GM12878 (cell line): ENCODE measurements around the gene CSF1. TPM values are rescaled to one million over a fixed set of nuclear protein-coding genes. Genes with fewer than 3 reads are reported as not detected.

Source experiments
- ATF7 ChIP-seq: fragments of 450-650 bp; IDR thresholded peaks from 2 replicates; pipeline ENCODE4 v1.6.1; 2016; ENCODE audit warnings: low read depth, mild to moderate bottlenecking
- BMI1 ChIP-seq: fragments of 450-650 bp; IDR thresholded peaks from 2 replicates; pipeline ENCODE4 v1.6.1; 2016; ENCODE audit warnings: mild to moderate bottlenecking, moderate library complexity, borderline replicate concordance
- E4F1 ChIP-seq: fragments of 450-650 bp; IDR thresholded peaks from 2 replicates; pipeline ENCODE4 v1.6.1; 2018; ENCODE audit warnings: borderline replicate concordance, mild to moderate bottlenecking; ENCODE audit not compliant: partially characterized antibody
- ETV6 ChIP-seq, 2 experiments: fragments of 450-650 bp in 1 of 2; IDR thresholded peaks in 1 of 2; conservative IDR thresholded peaks in 1 of 2; 2 replicates each; pipeline ENCODE4 v1.6.1; 2014; ENCODE audit warnings: antibody characterized with exemption in 1 of 2, borderline replicate concordance in 1 of 2, low read depth in 1 of 2, mild to moderate bottlenecking in 1 of 2, moderate library complexity in 1 of 2
- EZH2 ChIP-seq: IDR thresholded peaks from 2 replicates; pipeline ENCODE4 v1.6.1; 2012; ENCODE audit warnings: low read depth, mild to moderate bottlenecking, control low read depth, inconsistent platforms, low read length, borderline replicate concordance; ENCODE audit not compliant: control insufficient read depth
- HCFC1 ChIP-seq: fragments of 150-350 bp; IDR thresholded peaks from 2 replicates; pipeline ENCODE4 v1.6.1; 2014; ENCODE audit warnings: low read length
- HDAC6 ChIP-seq: fragments of 200-600 bp; sonication (generic); IDR thresholded peaks from one replicate; pipeline ENCODE4 v1.8.0; 2017; ENCODE audit warnings: antibody characterized with exemption; ENCODE audit not compliant: unreplicated experiment
- MAX ChIP-seq: IDR thresholded peaks from 2 replicates; pipeline ENCODE4 v1.6.1; 2012; ENCODE audit warnings: low read depth, low read length, improper control_type of control experiment
- MLLT1 ChIP-seq: fragments of 450-650 bp; IDR thresholded peaks from 2 replicates; pipeline ENCODE4 v1.6.1; 2016; ENCODE audit warnings: mild to moderate bottlenecking
- NFIC ChIP-seq: IDR thresholded peaks from 2 replicates; pipeline ENCODE4 v1.6.1; 2012; ENCODE audit warnings: low read depth, mild to moderate bottlenecking, inconsistent platforms, low read length, moderate library complexity
- NFXL1 ChIP-seq: fragments of 450-650 bp; IDR thresholded peaks from 2 replicates; pipeline ENCODE4 v1.6.1; 2017; ENCODE audit warnings: antibody characterized with exemption, mild to moderate bottlenecking, borderline replicate concordance
- NFYA ChIP-seq: IDR thresholded peaks from 2 replicates; pipeline ENCODE4 v1.6.1; 2011; ENCODE audit warnings: low read depth, mild to moderate bottlenecking, low read length, improper control_type of control experiment, borderline replicate concordance
- POLR2AphosphoS5 ChIP-seq: IDR thresholded peaks from 2 replicates; pipeline ENCODE4 v1.6.1; 2011; ENCODE audit warnings: mild to moderate bottlenecking, low read length, inconsistent platforms
- RELB ChIP-seq: fragments of 450-650 bp; IDR thresholded peaks from 2 replicates; pipeline ENCODE4 v1.6.1; 2017; ENCODE audit warnings: low read depth, mild to moderate bottlenecking, moderate library complexity
- SMAD5 ChIP-seq: IDR thresholded peaks from 2 replicates; pipeline ENCODE4 v1.6.1; 2016; ENCODE audit warnings: antibody characterized with exemption, low read depth
- TCF3 ChIP-seq: IDR thresholded peaks from 2 replicates; pipeline ENCODE4 v1.6.1; 2012; ENCODE audit warnings: low read depth, mild to moderate bottlenecking, low read length, borderline replicate concordance; ENCODE audit not compliant: insufficient read depth
- ZBED1 ChIP-seq: IDR thresholded peaks from 2 replicates; pipeline ENCODE4 v1.6.1; 2016; ENCODE audit warnings: borderline replicate concordance
- ZZZ3 ChIP-seq: IDR thresholded peaks from 2 replicates; pipeline ENCODE4 v1.6.1; 2011; ENCODE audit warnings: low read depth; ENCODE audit not compliant: control insufficient read depth, insufficient read length
- polyA plus RNA-seq, 11 experiments: library from polyadenylated mRNA; depleted of rRNA in 4 of 11; unstranded in 6 of 11; stranded (reverse) in 5 of 11; fragments of >200 nt; fragmentation: Nextera tagmentation in 4 of 11; fragmentation: Illumina TruSeq in 1 of 11; extraction: Ambion mirVana in 4 of 11; extraction: Trizol in 1 of 11; gene quantifications; 1 replicate in 1 of 11; 2 replicates in 10 of 11; pipeline versions ENCODE4 v1.2.1 to v1.2.3, GENCODE V29; 2011 to 2016; ENCODE audit warnings: inconsistent platforms in 2 of 11, missing spikeins in 2 of 11, low read depth in 1 of 11
- total RNA-seq, 4 experiments: library from RNA; depleted of rRNA in 3 of 4; stranded (reverse); fragments of >200 nt in 3 of 4; fragmentation: Illumina TruSeq in 1 of 4; extraction: Trizol in 1 of 4; gene quantifications; 2 replicates each; pipeline versions ENCODE4 v1.2.1 to v1.2.3, GENCODE V29; 2013 to 2021

CSF1 gene
- total and polyA plus RNA-seq, 10 of the 15 experiments (the other 5 are each of a cell fraction or from before 2014, with no cell fraction given): 1.2 to 32.4 (median 13.0) TPM

- TF ChIP-seq E4F1 (no peak), TCF3 (no peak), RELB (no peak), ZBED1 (no peak), SMAD5 (no peak), MLLT1 (no peak), POLR2AphosphoS5 (no peak), HCFC1 (no peak), ZZZ3 (no peak), ATF7 (no peak), HDAC6 (no peak), MAX (no peak), EZH2 (no peak), NFXL1 (no peak), NFYA (no peak), ETV6 (conservative IDR thresholded peaks at IDR 0.05 in 1 of 2, IDR thresholded peaks at IDR 0.05 in 1 of 2; ENCODE audit: borderline replicate concordance in 1 of 2, low read depth in 1 of 2) (no peak), BMI1 (no peak), NFIC (no peak)
- TF ChIP-seq, all 136 proteins: peak for 0
These were observed 2.8 kb downstream of the CSF1 start (continued) for GRCh38 chr1:109913360-109913879.
